ENCODE data around the gene ADCY6.

The ADCY6 gene

GRCh38 chr12:48815126-48816110 is 26.5 kb upstream of the ADCY6 start:
- DNase-seq: peak; percentile 89

GRCh38 chr12:48814262-48815125 is 25.6 kb upstream of the ADCY6 start:
- DNase-seq: peak; percentile 86

GRCh38 chr12:48813465-48814261 is 24.8 kb upstream of the ADCY6 start:
- DNase-seq: peak; percentile 25

DNA sequence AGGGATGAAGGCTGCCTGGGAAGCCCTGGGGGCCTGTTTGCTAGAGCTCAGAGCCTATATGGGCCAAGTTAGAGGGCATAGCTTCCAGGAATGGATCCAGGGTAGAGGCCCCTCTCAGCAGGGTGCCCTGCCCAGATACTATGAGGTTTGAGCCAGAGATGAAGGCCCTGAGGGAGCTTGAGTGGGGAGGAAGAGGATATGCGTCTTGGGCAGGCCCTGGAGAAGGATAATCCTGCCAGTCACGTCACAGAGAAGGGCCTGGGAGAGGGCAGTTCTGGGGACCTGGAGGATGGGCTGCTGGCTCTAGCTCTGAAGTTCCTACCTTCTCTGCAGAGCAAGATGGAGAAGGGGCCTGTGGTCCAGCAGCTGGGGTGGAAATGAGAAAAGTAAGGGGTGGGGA is 23.5 kb upstream of the ADCY6 start:
- peak; percentile 0 for DNase-seq

DNA sequence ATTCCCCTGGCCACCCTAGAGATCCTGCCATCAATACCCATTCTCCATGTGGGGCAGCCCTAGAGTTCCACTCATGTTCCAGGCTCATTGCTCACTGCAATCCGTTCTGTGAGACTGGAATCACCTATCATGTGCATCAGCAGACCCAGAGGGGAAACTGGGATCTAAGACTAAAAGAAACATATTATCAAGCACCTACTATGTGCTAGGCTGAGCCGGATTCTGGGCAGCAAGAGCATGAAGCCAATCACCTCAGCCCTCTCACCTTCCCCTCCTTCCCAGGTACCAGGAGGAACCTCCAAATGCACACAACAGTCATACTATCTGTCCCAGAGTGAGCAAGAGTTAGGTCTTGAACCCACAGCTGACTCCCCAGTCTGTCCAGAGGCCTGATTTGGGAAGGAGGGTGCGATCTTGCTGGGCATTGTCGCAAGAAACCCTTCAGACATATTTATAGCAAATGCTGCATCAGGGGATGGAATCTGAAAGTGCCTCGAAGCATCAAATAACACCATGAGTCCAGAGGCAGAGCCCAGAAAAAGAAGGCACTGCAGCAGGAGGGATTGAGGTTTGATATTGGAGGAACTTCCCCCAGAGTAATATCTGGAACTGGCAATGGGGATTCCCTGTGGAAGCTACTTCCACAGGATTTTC is 22.7 kb upstream of the ADCY6 start:
- DNase-seq: no peak

DNA sequence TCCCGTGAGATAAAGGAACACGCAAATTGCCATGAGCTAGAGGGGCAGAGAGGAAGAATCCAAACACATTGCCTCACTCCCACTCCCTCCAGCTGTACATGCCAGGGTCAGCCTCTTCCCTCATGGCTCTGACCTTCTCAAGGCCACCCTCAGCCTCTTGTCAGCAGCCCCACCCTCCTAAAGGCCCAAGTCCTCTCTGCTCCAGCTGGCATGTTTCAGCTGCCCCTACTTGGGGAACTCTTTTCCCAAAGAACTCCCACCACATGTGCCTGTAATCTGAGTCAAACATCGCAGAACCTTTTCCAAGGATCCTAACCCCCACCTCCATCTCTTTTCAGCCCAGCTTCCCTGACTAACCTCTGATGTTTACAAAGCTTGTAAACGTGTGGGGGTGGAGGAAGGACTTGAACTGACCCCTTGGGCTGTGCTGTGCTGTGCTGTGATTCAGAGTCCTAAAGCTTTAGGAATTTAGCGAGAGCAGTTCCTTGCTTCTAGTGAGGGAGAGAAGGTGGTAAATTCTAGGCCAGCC is 22.1 kb upstream of the ADCY6 start:
- peak; percentile 0 for DNase-seq

- peak; percentile 1 for DNase-seq
These were observed 19.1 kb upstream of the ADCY6 start for GRCh38 chr12:48807981-48808380.

DNA sequence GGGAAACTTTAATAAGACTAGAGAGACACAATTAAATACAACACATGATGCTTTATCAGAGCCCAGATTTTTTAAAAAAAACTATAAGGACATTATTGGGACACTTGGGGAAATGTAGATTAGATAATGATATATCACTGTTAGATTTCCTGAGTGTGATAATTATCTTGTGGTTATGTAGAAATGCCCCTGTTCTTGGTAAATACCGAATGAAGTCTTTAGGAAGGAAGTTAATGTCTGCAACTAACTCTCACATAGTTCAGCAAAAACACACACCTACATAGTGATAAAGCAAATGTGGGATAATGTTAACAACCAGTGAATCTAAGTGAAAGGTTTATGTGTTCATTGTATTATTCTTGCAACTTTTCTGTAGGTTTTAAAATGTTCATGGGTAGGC is 14.8 kb upstream of the ADCY6 start:
- DNase-seq: peak; percentile 36

- no peak for DNase-seq
These were observed 12.1 kb upstream of the ADCY6 start for GRCh38 chr12:48800971-48801370.

GRCh38 chr12:48800457-48800856 is 11.6 kb upstream of the ADCY6 start:
- no peak for DNase-seq

GRCh38 chr12:48796976-48797375 is 8.1 kb upstream of the ADCY6 start:
- peak; percentile 40 for DNase-seq

GRCh38 chr12:48795550-48796455 is 6.9 kb upstream of the ADCY6 start:
- DNase-seq: peak; percentile 81

DNA sequence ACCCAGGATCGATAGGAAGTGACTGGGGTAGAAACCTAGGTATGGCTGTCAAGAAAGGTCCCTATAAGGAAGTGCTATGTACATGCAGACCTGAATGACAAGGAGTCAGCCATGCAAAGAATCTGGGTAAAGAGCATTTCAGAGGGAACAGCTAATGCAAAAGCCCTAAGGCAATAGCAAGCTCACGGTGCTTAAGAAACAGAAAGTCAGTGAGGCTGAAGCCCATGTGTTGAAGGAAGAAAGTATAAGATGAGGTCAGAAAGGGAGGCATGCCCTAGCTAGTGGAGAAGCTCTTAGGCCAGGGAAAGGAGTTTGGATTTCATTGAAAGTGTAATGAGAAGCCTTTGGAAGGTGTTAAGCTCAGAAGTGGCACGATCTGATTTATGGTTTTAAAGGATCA is 6.0 kb upstream of the ADCY6 start:
- no peak for DNase-seq

DNA sequence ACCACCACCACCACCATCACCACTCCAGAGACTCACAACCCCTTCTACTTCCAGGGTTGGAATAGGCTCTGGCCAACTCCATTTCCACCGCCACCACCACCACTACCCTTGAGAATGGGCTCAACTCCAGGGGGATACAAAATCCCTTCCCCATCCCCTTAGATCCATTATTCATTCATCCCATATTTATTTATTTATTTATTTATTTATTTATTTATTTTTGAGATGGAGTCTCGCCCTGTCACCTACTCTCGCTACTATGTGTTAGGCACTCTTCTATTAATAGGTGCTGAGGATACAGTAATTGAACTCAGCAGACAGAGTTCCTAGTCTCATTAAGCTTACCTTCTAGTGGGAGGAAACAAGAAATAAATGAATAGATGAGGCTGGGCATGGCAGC is 4.8 kb upstream of the ADCY6 start:
- no peak for DNase-seq

- no peak for DNase-seq
These were observed 1.0 kb upstream of the ADCY6 start for GRCh38 chr12:48789858-48790326.

DNA sequence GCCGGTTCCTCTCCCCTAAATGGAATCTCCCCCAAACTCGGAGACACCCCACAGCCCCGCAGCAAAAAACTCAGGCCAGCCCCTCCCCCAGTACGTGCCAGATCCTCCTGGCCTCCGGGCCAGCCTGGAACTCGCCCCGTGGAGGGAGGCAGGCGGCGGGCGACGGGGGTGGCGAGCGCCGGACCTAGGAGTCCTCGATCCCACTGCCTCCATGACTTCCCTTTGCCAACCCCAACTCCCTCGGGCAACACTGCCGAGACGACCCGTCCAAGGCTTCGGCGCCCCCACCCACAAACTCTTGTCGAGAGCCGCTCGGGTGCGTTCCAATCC is 400 bp downstream of the ADCY6 start:
- DNase-seq: no peak

GRCh38 chr12:48787791-48788523 is 932 bp downstream of the ADCY6 start:
- no peak for DNase-seq

GRCh38 chr12:48786591-48787544 is 2.0 kb downstream of the ADCY6 start:
- DNase-seq: no peak

DNA sequence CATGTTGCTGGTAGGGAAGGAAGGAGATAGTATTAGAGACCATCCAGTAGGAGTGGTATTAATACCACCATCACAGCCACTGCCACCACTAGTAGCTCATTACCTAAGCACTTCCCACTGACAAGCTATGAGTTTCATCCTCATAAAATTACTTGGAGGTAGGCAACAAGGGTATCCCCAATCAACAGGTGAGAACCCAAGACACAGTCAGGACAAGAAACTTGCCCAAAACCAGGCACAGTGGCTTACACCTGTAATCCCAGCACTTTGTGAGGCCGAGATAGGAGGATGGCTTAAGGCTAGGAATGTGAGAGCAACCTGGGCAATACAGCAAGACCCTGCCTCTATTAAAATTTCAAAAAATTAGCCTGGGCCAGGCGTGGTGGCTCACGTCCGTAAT is 5.5 kb downstream of the ADCY6 start:
- DNase-seq: no peak

All from hematopoietic multipotent progenitor cell treated with erythropoietin and hydrocortisone succinate and interleukin-3 and kit ligand, for 6 days (in vitro differentiated cells).